Esophagus squamous epithelium (tissue), 5 donors: Measurements from ENCODE around the gene PRKCA. TPM values are rescaled to one million over a fixed set of nuclear protein-coding genes. Genes with fewer than 3 reads are reported as not detected.
"Not testable (repeated sequence)": the region's sequence is repeated elsewhere in the genome, so short reads cannot be mapped to it uniquely, and the experiment has no call there.

Source experiments
- DNase-seq: peaks from one replicate; lab custom pipeline; 2025; lab: John Stamatoyannopoulos, UW
- H3K27ac ChIP-seq, 4 donors: fragments of 200-600 bp; sonication (generic); one replicate each; pipeline ENCODE4 v1.5.1; 2016 to 2019; ENCODE audit warnings: mild to moderate bottlenecking in 1 of 4
- H3K27me3 ChIP-seq, 4 donors: fragments of 200-600 bp; sonication (generic); 1 replicate in 3 of 4; 2 replicates in 1 of 4; pipeline versions ENCODE4 v1.5.1 to v1.6.0; 2017 to 2021; ENCODE audit warnings: antibody characterized with exemption in 1 of 4
- H3K36me3 ChIP-seq, 3 donors: fragments of 200-600 bp; sonication (generic); one replicate each; pipeline ENCODE4 v1.5.1; 2016 to 2019
- H3K4me1 ChIP-seq, 3 donors: fragments of 200-600 bp; sonication (generic); one replicate each; pipeline ENCODE4 v1.5.1; 2017 to 2019
- H3K4me3 ChIP-seq, 4 donors: fragments of 200-600 bp; sonication (generic); 1 replicate in 3 of 4; 2 replicates in 1 of 4; pipeline ENCODE4 v1.5.1; 2016 to 2019; ENCODE audit warnings: mild to moderate bottlenecking in 2 of 4, moderate library complexity in 1 of 4
- H3K9me3 ChIP-seq, 3 donors: fragments of 200-600 bp; sonication (generic); one replicate each; pipeline ENCODE4 v1.5.1; 2016 to 2019
- POLR2A ChIP-seq, 4 donors: fragments of 450-650 bp; IDR thresholded peaks; one replicate each; pipeline ENCODE4 v1.6.1; 2017; ENCODE audit warnings: antibody characterized with exemption in 4 of 4, mild to moderate bottlenecking in 4 of 4, moderate library complexity in 3 of 4
- WGBS, 2 donors: methylation state at CpG; one replicate each; pipeline ENCODE4 v1.1.5; 2018; 5-methylcytosine and 5-hydroxymethylcytosine counted together
- intact Hi-C: fragments of 100-400 bp; cut with DNase I; formaldehyde crosslinking; loops from one replicate; pipeline ENCODE4 v1.15.0; 2022
- total RNA-seq, 4 donors: library from RNA; depleted of rRNA; stranded (reverse); fragments of >200 nt; gene quantifications; one replicate each; pipeline ENCODE4 v1.1.0, GENCODE V29; 2016
- TF ChIP-seq, protein P1 (sequence below), 6 experiments: fragments of 450-650 bp in 4 of 6; fragments of 200-600 bp in 2 of 6; sonication (generic) in 2 of 6; IDR thresholded peaks; one replicate each; pipeline ENCODE4 v1.5.1; 2016 to 2019; ENCODE audit warnings: antibody characterized with exemption in 6 of 6, mild to moderate bottlenecking in 4 of 6, moderate library complexity in 4 of 6
- donor health status: DM: yes; HTN: yes; CAD: no.

PRKCA gene
- total RNA-seq, 4 donors from 2014 or later: 2.4 to 9.2 (median 4.2) TPM

DNA sequence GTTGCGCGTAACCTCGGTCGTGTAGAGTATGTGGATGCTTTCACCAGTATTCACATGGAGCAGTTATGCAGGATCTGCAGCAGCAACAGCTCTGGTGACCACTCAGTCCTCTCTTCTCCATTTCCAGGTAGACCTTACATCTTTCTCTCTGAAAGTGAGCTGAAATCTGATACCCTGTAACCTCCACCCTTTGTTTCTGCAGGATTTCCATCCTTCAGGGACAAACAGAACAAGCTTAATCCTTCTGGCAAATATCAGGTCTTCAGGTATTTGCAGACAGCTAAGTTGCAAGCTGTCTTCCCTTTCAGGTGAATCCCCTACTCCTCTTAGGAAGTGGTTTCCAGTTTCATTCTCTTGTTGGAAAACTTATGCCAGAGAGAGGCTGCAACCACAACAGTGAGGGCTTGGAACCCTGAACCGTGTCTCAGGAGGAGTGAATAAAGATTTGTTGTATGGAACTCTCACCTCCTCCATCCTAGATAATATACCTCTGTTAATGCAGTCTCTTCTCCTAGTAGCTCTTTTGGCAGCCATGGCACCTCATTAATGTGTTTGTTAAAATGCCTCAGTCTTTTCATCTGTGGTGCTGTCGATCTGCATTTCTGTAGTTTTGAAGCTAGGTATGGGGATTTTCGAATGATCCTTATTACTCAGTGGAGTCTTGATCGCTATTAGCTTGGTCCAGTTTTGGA is 172.5 kb downstream of the PRKCA start:
- Histone ChIP-seq H3K36me3 (no peaks in the 10 kb centered on the region), H3K27ac (no peak overlapping the region), H3K4me3 (no peak overlapping the region), H3K27me3 (no peaks in the 10 kb centered on the region), H3K4me1 (peaks cover 0 to 18% (median 5%) of the 10 kb centered on the region in 3 donors), H3K9me3 (no peaks in the 10 kb centered on the region)
- WGBS, 2 donors: 60 to 75% methylated on average over 8 of the region's 8 CpGs
- TF ChIP-seq POLR2A (IDR thresholded peaks at IDR 0.05): no peak
- TF ChIP-seq, protein P1, sequence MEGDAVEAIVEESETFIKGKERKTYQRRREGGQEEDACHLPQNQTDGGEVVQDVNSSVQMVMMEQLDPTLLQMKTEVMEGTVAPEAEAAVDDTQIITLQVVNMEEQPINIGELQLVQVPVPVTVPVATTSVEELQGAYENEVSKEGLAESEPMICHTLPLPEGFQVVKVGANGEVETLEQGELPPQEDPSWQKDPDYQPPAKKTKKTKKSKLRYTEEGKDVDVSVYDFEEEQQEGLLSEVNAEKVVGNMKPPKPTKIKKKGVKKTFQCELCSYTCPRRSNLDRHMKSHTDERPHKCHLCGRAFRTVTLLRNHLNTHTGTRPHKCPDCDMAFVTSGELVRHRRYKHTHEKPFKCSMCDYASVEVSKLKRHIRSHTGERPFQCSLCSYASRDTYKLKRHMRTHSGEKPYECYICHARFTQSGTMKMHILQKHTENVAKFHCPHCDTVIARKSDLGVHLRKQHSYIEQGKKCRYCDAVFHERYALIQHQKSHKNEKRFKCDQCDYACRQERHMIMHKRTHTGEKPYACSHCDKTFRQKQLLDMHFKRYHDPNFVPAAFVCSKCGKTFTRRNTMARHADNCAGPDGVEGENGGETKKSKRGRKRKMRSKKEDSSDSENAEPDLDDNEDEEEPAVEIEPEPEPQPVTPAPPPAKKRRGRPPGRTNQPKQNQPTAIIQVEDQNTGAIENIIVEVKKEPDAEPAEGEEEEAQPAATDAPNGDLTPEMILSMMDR (IDR thresholded peaks at IDR 0.05): no peak
- intact Hi-C loops: no loop called here
- DNase-seq: no peak

DNA sequence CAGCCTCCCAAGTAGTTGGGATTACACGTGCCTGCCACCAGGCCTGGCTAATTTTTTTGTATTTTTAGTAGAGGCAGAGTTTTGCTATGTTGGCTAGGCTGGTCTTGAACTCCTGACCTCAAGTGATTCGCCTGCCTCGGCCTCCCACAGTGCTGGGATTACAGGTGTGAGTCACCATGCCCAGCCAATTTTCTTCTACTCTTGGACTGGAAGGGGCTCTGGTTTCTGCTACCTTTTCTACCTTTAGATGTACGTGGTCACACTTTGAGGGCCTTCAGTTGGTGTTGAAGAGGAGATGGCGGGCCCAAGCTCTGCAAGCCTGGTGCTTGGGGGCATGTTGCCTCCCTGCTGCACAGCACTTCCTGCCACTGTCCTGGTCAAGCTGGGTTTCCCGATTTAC is 173.6 kb downstream of the PRKCA start:
- peaks cover 0 to 12% (median 5%) of the 10 kb centered on the region in 3 donors for H3K4me1 ChIP-seq
- DNase-seq: no peak
- H3K4me3 ChIP-seq: no peak overlapping the region
- WGBS, 2 donors: 76 to 84% methylated on average over 4 to 6 of the region's 6 CpGs
- H3K36me3 ChIP-seq: no peaks in the 10 kb centered on the region
- intact Hi-C loops: no loop called here
- TF ChIP-seq, protein P1 (IDR thresholded peaks at IDR 0.05): no peak
- TF ChIP-seq POLR2A (IDR thresholded peaks at IDR 0.05): no peak
- no peaks in the 10 kb centered on the region for H3K9me3 ChIP-seq
- no peaks in the 10 kb centered on the region for H3K27me3 ChIP-seq
- no peak overlapping the region for H3K27ac ChIP-seq

DNA sequence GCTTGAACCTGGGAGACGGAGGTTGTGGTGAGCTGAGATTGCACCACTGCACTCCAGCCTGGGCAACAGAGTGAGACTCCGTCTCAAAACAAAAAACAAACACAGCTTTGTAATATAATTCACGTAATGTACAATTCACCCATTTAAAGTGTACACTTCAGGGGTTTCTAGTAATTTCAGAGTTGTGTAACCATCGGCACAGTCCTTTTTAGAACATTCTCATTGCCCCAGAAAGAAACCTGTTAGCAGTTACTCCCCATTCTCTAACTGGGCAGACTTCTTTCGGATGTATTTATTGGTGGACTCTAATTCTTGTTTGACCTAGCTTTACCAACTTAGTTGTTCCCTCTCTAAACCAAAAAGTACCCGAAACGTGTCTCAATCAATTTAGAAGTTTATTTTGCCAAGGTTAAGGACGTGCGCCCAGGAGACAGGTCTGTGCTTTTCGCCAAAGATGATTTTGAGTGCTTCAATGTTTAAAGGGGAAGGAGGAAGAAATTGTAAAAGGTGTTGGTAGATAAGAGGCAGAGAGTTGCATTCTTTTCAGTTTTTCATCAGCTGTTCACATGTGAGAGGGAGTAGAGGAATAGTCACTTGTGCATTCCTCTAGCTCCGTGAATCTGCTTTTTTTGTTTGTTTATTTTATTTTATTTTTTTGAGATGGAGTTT is 175.3 kb downstream of the PRKCA start:
- intact Hi-C loops: no loop called here
- no peaks in the 10 kb centered on the region for H3K36me3 ChIP-seq
- WGBS, 2 donors: 88% methylated on average over 11 of the region's 11 CpGs
- H3K4me3 ChIP-seq: no peak overlapping the region
- no peak for DNase-seq
- H3K27ac ChIP-seq: no peak overlapping the region
- H3K9me3 ChIP-seq: no peaks in the 10 kb centered on the region
- peaks cover 0 to 12% (median 5%) of the 10 kb centered on the region in 3 donors for H3K4me1 ChIP-seq
- TF ChIP-seq, protein P1 (IDR thresholded peaks at IDR 0.05): no peak
- no peak for TF ChIP-seq POLR2A (IDR thresholded peaks at IDR 0.05)
- H3K27me3 ChIP-seq: no peaks in the 10 kb centered on the region

DNA sequence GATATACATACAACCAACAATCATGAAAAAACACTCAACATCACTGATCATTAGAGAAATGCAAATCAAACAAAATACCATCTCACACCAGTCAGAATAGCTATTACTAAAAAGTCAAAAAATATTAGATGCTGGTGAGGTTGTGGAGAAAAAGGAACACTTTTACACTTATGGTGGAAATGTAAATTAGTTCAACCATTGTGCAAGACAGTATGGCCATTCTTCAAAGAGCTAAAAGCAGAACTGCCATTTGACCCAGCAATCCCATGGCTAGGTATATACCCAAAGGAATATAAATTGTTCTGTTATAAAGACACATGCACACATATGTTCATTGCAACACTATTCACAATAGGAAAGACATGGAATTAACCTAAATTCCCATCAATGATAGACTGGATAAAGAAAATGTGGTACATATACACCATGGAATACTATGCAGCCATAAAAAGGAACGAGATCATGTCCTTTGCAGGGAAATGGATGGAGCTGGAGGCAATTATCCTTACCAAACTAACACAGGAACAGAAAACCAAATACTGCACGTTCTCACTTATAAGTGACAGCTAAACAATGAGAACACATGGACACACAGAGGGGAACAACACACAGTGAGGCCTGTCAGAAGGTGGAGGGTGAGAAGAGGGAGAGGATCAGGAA is 176.9 kb downstream of the PRKCA start:
- intact Hi-C loops, H3K4me3 ChIP-seq, H3K9me3 ChIP-seq, H3K27ac ChIP-seq, DNase-seq, H3K4me1 ChIP-seq, H3K36me3 ChIP-seq, H3K27me3 ChIP-seq: not testable (repeated sequence)
- 80 to 84% methylated on average over 2 of the region's 2 CpGs for WGBS, 2 donors

DNA sequence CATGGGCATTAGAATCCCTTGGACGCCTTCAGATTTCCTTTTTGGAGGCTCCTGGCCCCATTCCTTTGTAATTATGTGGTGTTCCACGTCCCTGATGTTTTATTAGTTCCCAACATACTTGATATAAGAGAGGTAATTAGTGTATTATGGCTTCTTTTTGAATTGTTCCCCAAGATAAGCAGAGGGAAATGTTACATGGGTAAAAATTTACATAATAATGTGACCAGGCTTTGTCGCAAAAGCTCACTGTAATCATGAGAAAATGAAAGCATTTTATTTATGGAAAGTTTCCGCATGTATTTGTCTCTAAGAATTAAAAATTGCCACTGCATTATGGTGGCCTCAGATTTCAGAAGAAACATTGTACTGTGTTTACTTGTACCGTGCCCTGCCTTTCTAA is 177.8 kb downstream of the PRKCA start:
- H3K27me3 ChIP-seq: no peaks in the 10 kb centered on the region
- intact Hi-C loops: no loop called here
- TF ChIP-seq, protein P1 (IDR thresholded peaks at IDR 0.05): no peak
- TF ChIP-seq POLR2A (IDR thresholded peaks at IDR 0.05): no peak
- no peak for DNase-seq
- no peaks in the 10 kb centered on the region for H3K36me3 ChIP-seq
- no peak overlapping the region for H3K27ac ChIP-seq
- no peaks in the 10 kb centered on the region for H3K9me3 ChIP-seq
- no peak overlapping the region for H3K4me3 ChIP-seq
- 72 to 82% methylated on average over 5 of the region's 5 CpGs for WGBS, 2 donors
- H3K4me1 ChIP-seq: no peaks in the 10 kb centered on the region
